Stimulated activated CD4-positive, alpha-beta T cell treated with anti-CD3 and anti-CD28 coated beads, Interleukin-1b, Interleukin-23, amount 100 ng/mL, for 4 hours (primary cell): ENCODE results near the gene RBPJ.
A peak's percentile ranks its signal among the peaks of the same experiment; 100 is the strongest.

Experiments used
- DNase-seq, 2 donors: peaks; one replicate each; pipeline ENCODE4 v3.0.0-alpha.2; 2020; ENCODE audit warnings: low read depth in 2 of 2

RBPJ gene

DNA sequence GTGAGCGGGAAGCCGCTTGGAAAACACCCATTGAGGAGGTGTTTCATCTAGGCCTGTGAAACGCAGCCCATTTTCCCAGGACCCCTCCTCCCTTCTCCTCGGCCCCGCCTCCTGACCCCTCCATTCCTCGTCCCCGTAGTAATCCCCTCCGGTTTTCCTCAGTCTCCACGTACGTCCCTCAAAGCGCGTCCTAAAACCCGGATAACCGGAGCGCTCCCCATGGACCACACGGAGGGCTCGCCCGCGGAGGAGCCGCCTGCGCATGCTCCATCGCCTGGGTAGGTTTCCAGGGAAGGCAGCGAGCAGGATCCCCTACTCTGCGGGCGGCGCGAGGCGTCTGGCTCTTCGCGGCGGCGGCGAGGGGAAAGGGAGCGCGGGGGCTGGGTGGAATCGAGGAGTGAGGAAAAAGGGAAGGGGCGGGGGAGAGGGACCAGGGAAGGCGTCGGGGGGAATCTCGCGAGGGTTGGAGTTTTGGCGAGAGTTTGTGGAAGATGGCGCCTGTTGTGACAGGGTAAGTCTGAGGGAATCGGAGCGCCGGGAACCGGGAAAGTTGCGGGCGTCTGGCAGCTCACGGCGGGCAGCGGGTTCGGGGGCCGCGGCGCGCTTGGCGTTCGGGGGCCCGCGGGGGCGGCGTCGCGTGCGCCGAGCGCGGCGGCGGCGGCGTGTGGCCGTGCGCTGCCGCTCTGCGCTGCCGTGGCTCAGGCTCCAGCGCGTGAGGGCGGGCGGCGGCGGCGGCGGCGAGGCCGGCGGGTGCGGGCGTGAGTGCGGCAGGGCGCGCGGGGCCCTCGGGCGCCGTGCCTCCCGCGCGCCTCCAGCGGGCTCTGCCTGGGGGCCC is at the start of gene RBPJ:
Gene RBPJ, plus strand, starts transcription at position 477 of the 835 bp plus-strand sequence. Its CDS starts 15 bp downstream, at position 492.
- DNase-seq, result peak; percentile 75

DNA sequence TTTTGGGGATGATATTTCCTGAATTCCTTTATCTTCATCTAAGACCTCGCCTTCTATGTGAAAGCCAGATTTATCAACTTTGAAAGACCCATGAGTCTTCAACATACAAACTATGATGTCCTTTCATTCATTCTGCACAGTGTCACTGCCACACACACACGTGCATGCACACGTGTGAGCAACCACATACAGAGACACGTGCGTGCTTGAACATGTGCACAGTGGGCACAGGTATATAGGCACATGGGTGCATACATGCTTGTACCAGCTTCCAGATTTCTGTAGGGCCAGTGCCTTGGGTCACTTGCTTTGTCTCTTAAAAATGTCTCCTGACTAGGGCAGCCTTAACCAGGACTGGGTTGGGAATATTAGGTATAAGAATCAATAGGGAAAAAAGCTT is 49.1 kb upstream of the RBPJ start:
- no peak for DNase-seq

DNA sequence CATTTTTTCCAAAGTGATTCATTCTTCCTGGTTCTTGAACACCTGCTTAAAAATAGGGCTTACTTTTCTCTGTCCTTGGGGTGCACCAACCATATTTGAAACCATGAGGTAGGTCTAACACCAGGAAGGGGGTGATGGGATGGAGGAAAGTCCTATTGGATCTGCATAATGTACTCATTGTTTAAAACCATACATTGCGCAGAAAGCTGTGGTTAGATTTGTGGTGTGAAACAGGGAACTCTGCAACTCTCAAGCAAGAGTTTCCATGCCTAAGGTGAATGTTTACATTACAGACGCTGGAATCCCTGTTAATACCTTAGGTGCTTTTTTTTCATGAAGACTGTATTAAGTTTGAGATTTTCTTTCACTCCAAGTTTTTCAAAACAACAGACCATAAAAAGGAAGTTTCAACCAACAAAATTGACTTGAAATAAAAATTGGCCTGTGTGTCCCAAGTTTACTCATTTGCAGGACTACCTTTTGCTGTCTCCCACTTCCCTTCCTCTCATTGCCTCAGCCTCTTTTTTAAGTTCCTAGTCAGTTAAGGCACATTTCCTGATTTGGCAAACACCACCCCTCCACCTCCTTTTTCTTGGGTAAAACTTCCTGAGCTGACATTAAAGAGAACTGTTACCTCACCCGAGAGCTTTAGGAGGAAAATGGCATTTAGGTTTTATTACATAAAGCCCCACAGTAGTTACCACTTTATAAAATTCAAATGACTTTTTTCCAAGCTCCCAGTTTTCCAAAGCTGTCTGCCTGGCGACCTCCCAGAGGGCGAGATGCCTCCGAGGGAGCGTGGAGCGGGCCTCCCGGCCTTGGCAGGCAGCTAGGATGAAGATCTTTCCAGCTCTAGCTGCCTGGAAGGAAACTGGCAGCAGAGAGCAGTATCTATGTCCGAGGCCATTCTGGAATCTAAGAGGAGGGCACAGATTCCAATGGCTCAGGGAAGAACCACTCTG is 47.9 kb upstream of the RBPJ start:
- no peak for DNase-seq

DNA sequence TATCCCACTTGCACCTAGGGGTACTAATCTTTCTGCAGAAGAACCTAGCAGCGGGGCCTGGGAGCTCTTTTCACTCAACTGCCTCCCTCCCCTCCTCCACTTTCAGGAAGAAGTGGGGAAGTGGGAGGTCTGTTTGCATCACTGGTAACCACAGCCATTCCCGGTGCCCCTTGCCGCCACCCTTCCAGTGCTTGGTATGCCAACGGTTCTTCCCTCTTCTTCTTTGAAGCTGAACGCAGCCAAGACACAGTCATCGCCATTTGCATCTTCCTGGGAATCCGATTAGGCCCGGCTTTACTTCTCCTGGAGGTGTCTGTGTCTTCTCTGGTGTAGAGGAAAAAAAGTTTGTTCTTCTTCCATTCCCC is 47.2 kb upstream of the RBPJ start:
- no peak for DNase-seq

DNA sequence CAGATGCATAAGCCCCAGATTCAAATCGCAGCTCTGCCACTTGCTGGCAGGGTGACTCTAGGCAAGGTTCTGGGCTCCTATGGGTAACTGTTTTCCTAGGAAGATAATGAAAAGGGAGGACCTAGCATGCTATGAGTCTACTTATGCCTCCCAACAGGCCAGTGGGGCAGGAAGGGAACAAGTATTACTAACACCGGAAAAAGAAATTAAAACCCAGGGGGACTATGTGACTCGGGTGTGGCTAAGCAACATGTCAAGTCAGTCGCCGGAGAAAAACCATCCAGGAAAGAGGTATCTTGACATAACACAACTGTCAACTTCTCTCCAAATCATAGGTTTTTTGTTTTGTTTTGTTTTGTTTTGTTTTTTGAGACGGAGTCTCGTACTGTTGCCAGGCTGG is 45.5 kb upstream of the RBPJ start:
- DNase-seq, result no peak

DNA sequence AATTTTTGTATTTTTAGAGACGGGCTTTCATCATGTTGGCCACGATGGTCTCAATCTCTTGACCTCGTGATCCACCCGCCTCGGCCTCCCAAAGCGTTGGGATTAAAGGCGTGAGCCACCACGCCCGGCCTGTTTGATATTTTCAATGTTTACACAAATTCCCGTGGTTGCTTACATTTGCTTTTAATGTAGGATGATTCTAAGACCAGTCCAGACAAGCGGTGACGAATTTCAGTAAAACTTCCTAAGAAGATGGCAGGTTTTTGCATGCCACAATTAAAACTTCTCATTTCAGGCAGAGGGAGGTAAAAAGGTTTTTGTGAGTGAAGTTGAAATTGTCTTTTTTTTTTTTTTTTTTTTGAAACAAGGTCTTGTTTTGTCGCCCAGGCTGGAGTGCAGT is 41.4 kb upstream of the RBPJ start:
- no peak for DNase-seq

DNA sequence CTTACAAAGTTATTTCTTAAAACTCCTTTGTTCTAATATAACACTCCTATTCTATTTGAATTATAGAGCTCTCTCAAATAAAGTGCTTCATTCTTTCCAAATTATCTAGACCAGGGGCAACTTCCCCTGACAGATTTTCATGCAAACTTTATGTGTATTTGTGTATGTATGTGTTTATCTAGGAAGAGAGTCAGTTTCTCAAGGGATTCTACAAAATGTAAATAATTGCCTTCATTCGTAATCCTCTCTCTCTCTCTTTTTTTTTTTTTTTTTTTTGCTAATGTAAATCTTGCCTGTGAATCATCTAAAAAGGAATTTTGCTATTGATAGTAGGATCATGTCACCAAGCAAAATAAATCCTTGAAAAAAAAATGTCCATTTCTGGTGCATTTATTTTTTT is 38.9 kb upstream of the RBPJ start:
- no peak for DNase-seq

DNA sequence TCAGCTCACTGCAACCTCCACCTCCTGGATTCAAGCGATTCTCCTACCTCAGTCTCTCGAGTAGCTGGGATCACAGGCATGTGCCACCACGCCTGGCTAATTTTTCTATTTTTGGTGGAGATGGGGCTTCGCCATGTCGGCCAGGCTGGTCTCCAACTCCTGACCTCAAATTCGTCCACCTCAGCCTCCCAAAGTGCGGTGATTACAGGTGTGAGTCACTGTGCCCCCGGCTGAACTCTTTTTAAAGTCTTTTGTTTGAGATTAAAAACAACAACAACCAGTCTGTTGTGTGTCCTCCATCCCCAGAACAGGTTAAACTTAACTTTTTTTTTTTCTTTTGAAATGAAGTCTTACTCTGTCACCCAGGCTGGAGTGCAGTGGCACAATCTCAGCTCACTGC is 36.3 kb upstream of the RBPJ start:
- no peak for DNase-seq

DNA sequence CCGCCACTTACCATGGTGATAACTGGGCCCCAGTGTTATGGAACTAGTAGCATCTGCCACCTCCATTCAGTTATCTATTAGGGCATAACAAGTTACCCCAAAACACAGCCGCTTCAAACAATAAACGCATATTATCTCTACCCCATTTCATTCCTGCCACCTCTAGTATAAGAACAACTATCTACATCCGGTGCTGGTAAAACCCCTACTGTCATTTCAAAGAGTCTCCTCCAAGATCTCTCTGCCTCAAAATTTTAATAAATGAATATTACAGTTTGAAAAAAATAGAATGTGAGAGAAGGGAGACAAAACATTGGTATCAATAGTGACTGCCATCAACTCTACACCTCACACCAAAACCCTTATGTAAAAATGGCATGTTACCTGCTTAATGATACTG is 35.5 kb upstream of the RBPJ start:
- DNase-seq, result no peak

DNA sequence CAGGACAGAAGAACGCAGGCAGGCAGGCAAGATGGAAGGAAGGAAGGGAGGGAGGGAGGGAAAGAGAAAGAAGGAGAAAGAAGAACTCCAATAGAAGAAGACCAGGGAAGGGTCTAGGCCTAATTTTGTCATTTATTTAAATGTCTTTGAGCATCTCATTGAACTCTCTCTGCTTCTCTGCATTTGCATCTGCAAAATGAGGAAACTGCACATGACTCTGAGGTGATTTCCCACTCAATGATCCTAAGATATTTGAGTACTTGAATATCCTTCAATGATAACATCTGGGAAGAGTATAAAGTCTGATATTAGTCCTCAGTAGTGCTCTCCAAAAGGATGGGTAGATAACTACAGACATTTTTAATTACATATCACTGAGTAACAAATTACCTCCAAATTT is 33.1 kb upstream of the RBPJ start:
- DNase-seq, result no peak

DNA sequence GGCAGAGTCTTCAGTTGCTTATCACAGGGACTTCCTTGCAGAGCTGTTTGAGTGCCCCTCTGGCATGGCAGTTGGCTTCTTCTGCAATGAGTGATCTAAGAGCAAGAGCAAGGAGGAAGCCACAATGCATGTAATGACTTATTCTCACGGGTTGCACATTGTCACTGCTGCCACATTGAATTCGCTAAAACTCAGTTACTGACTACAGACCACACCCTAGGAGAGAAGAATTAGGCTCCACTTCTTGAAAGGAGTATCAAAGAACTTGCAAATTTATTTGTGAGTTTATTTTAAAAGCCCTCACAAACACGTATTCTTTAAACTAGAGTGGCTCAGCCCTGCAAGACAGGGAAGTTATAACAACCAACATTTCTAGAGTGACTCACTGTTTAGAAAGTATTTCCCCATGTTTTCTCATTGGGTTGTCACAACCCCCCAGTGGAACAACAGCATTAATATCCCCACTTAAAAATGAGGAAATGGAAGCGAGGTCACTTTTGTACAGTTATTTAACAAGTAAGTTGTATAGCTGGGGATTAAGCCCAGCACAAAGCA is 32.4 kb upstream of the RBPJ start:
- DNase-seq, result no peak

DNA sequence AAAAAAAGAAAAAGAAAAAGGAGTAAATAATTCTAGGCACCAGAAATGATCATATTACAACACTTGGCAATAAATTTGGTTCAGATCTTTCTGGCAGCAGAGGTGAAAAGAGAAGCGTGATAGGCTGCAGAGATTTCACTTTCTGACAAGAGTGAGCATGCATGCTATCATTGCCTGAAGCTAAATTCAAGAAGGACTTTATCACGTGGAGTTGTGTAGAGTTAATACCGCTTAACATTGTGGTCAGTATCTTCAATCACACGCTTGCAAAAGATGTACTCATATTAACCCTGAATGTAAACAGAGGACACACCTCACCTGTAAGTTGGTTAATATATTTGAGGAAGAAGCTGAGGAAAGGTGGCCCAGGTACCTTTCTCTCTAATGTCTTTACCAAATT is 31.4 kb upstream of the RBPJ start:
- no peak for DNase-seq

DNA sequence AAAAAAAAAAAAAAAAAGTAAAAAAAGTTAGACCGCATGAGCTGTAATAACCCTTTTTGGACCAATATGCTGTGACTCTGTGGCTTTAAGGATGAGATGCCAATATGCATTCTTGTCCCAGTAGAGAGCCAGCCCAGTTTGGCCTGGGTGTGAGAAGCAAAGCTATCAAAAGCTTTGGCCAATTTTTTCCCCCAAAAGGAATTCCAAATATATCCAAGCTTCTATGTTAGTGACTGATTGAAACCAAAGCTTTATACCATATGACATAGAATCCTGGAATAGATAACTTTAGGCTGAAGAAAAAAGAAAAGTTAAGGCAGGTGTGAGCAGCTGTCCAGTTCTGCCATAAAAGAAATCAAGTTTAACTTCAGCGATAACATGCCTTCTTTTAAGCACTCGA is 30.5 kb upstream of the RBPJ start:
- DNase-seq, result no peak

DNA sequence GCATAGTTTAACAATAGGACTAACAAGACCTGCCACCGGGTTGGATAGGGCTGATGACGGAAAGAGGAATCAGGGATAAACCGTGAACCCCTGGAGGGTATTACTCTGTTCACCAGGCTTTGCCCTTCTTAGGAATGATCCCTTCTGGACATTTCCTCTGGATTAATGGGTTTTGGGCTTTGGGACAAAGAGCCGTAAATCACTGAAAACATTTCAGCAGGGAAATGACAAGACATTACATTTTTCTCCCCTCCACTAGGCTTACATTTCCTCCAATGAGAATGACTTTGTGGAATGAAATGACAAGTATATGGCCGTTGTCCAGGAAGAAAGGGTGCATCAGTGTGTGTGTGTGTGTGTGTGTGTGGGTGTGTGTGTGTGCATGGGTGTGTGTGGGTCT is 25.9 kb upstream of the RBPJ start:
- no peak for DNase-seq

DNA sequence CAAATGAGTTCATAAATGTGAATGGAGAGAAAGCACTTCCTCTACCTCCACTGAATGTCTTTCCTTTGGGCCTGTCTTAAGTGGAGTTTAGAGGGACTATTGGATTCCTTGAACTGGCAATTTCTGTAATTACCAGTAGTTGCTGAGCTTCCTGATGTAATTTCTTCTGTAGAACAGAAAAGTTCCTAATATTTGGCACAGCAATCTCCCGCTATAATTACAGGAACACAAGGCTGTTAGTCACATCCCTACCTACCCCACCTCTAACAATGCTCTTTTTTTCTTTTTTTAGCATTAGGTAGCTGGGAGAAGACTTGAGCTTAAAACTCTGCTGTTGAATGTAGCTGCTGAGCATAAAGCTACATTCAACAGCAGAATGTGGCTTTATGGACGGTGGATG is 24.8 kb upstream of the RBPJ start:
- DNase-seq, result no peak

DNA sequence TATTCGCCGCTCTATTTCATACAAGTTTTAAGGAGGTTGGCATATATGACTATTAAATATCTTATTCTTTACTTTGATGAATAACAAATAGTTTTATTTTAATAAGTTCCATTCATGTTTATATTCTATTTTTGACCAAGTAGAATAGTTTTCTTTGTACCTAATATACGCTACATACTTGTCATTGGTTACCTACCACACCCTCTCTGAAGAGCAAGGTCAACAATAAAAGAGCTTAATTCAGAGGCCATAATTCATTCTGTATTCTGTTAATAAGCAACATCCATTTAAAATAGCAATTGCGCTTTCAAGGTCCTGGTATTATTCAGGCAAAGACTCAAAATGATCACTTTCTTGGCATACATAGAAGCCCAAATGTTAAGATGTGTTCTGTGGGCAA is 24.3 kb upstream of the RBPJ start:
- DNase-seq, result no peak

DNA sequence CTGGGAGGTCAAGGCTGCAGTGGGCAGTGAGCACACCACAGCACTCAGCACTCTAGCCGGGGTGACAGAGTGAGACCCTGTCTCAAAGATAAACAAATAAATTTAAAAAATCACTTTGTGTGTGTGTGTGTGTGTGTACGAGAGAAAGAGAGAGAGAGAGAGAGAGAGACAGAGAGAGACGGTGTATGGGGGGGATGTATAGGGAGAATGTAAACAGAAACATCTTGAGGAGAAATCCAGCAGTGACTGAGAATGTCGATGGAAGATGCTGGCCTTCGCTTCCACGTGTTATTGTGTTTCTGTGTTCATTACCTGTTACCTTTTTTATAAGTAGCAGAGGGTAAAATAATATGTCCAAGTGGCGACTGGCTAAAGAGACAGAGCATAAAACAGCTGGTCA is 23.6 kb upstream of the RBPJ start:
- DNase-seq, result no peak

DNA sequence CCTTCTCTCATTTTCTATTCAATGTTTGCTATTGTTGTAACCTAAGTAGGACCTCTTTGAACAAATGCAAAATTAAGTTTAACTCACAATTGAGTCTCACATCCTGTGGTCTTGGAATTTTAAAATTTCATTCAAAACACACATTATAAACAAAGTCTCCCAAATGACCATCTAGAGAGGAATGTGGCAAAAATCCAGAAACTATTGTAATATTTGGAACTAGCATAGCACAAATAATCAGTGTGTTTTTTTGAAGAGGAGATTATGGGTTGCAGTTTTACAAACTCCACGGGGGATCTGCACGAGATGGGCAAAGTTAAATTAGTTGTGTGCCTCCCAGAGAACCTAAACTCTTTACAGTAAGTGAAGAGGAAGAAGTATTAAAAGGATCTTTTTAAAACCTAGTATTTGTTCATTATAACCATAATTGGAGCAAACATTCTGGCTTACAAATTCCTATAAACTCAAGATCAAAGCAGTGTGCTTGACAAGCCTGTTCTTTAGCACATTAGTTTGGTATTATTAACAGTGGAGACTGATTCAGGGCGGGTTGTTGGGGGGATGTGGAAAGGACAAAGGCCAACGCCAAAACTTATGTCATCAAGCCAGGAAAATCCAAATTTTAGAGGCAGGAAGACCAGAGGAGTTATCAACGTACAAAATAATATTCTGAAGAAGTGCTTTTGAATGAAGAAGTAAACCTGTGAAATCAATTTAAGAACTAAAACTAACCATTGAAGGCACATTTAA is 22.4 kb upstream of the RBPJ start:
- no peak for DNase-seq

DNA sequence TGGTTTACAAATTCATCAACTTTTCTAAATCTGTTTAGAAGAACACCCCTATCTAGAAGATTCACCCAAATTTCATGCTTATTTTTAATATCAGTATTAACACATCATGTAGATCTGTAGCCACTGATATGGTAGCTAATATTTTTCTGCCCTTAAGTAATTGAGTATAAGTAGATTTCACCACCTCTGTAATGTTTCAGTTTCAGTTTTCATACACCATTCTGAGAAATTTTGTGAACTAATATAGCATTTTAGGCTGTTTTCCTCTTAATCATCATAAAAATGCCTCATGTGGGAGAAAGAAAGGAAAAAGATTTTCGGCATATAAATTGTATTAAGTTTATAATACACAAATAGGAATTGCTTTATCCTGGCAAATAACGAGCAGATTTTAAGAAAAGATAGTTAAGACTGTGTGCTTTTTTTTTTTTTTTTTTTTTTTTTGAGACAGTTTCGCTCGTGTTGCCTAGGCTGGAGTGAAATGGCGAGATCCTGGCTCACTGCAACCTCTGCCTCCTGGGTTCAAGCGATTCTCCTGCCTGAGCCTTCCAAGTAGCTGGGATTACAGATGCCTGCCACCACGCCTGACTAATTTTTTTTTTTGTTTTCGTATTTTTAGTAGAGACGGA is 21.4 kb upstream of the RBPJ start:
- DNase-seq, result no peak

DNA sequence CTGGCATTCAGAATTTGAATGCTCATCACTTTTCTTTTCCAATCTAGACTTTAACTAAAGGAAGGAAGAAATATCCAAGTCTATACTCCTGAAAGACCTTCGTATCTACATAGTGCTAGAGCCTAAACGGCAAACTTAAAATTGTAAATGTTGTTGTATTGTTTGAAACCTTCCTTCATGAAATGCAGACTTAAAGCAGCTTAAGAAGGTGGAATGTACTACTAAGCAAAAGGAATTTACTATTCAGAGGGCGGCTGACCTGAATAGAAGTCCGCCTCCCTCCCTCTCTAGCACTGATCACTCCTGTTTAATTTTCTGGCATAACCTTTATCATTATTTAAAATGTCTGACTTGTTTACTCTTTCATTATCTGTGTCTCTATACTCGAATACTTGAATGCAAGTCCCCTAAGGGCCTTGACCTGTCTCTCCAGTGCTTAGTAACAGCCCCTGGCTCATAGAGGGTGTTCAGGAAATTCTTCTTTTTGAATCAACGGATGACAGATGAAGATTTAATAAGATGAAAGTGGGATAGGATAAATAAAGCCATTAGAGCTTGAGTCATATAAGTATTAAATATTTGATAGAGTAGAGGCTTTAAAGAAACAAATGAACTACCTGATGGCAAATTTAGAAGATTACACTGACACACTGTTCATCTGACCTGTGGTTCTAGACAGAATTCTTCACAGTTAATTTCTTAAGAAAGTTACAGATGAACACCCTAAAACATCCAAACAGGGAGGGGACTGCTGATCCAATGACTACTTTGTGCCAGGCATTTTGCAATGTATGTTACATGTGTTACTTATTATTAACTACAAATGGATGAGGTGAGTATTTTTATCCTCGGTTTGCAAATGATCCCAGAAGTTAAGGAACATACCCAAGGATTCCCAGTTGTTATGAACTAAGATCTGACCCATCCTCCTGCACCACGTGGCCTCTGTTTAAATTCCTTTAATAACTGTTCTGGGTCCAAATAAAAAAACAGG is 20.2 kb upstream of the RBPJ start:
- no peak for DNase-seq
